Kidney epithelial cell (primary cell): ENCODE data around the gene IFI30. TPM values are rescaled to one million over a fixed set of nuclear protein-coding genes. Genes with fewer than 3 reads are reported as not detected.

Experiments used
- DNase-seq: peaks from one replicate; pipeline ENCODE4 v3.0.0-alpha.2; 2010; ENCODE audit warnings: low read depth
- H3K27me3 ChIP-seq: 2 replicates; pipeline ENCODE4 v1.6.0; 2011; ENCODE audit warnings: low read length; ENCODE audit not compliant: control insufficient read depth, insufficient read depth
- H3K36me3 ChIP-seq: 2 replicates; pipeline ENCODE4 v1.5.1; 2011; ENCODE audit warnings: low read length; ENCODE audit not compliant: control insufficient read depth, insufficient read depth
- H3K4me3 ChIP-seq: 2 replicates; pipeline ENCODE4 v1.5.1; 2011; ENCODE audit warnings: low read depth, mild to moderate bottlenecking, control low read depth, low read length
- total RNA-seq: library from RNA; depleted of rRNA; stranded (reverse); fragments of >200 nt; gene quantifications from 2 replicates; pipeline ENCODE4 v1.2.3, GENCODE V29; 2015
- TF ChIP-seq, protein P1 (sequence below): IDR thresholded peaks from 2 replicates; pipeline ENCODE4 v1.5.1; 2011; ENCODE audit warnings: mild to moderate bottlenecking, moderate library complexity, low read length, control low read depth, inconsistent platforms; ENCODE audit not compliant: insufficient read depth, poor library complexity, severe bottlenecking

IFI30 gene
- total RNA-seq, 1 donor from 2014 or later: 9.2 TPM

DNA sequence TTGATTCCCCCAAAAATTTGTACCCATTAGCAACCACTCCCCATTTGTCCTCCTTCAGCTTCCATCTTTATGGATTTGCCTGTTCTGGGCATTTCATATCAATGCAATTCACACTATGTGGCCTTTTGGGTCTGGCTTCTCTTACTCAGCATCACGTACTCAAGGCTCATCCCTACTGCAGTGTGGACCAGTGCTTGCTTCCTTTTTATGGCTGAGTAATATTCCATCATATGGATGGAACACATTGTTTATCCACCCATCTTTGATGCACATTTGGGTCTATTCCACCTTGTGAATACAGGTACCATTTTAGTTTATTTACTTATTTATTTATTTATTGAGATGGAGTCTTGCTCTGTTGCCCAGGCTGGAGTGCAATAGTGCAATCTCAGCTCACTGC is 33.1 kb upstream of the IFI30 start:
- no peak overlapping the region for H3K4me3 ChIP-seq
- H3K27me3 ChIP-seq: no peaks in the 10 kb centered on the region
- H3K36me3 ChIP-seq: peaks cover 1% of the 10 kb centered on the region
- no peak for DNase-seq
- TF ChIP-seq, protein P1, sequence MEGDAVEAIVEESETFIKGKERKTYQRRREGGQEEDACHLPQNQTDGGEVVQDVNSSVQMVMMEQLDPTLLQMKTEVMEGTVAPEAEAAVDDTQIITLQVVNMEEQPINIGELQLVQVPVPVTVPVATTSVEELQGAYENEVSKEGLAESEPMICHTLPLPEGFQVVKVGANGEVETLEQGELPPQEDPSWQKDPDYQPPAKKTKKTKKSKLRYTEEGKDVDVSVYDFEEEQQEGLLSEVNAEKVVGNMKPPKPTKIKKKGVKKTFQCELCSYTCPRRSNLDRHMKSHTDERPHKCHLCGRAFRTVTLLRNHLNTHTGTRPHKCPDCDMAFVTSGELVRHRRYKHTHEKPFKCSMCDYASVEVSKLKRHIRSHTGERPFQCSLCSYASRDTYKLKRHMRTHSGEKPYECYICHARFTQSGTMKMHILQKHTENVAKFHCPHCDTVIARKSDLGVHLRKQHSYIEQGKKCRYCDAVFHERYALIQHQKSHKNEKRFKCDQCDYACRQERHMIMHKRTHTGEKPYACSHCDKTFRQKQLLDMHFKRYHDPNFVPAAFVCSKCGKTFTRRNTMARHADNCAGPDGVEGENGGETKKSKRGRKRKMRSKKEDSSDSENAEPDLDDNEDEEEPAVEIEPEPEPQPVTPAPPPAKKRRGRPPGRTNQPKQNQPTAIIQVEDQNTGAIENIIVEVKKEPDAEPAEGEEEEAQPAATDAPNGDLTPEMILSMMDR: no peak

GRCh38 chr19:18141031-18141430 is 32.6 kb upstream of the IFI30 start:
- no peaks in the 10 kb centered on the region for H3K27me3 ChIP-seq
- TF ChIP-seq, protein P1: no peak
- H3K36me3 ChIP-seq: peaks cover 1% of the 10 kb centered on the region
- no peak for DNase-seq
- H3K4me3 ChIP-seq: no peak overlapping the region

GRCh38 chr19:18143902-18144301 is 29.7 kb upstream of the IFI30 start:
- H3K36me3 ChIP-seq: peaks cover 1% of the 10 kb centered on the region
- no peaks in the 10 kb centered on the region for H3K27me3 ChIP-seq
- TF ChIP-seq, protein P1: no peak
- DNase-seq: no peak
- H3K4me3 ChIP-seq: no peak overlapping the region

DNA sequence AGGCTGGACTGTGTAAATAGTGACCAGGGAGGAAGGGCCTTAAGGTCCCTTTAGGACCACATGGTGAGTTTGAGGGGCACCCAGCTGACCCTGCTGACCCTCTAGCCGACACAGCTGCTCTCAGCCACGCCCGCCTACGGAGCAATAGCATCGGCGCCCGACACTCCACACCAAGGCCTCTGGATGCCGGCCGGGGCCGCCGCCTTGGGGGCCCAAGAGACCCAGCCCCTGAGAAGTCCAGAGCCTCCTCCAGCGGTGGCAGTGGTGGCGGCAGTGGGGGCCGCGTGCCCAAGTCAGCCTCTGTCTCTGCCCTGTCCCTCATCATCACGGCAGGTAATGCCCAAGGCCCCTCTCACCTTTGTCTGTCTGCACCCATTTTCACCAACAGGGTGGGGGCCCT is 29.3 kb upstream of the IFI30 start:
- no peak for DNase-seq
- Histone ChIP-seq H3K27me3 (no peaks in the 10 kb centered on the region), H3K4me3 (no peak overlapping the region), H3K36me3 (peaks cover 1% of the 10 kb centered on the region)
- TF ChIP-seq, protein P1: no peak

DNA sequence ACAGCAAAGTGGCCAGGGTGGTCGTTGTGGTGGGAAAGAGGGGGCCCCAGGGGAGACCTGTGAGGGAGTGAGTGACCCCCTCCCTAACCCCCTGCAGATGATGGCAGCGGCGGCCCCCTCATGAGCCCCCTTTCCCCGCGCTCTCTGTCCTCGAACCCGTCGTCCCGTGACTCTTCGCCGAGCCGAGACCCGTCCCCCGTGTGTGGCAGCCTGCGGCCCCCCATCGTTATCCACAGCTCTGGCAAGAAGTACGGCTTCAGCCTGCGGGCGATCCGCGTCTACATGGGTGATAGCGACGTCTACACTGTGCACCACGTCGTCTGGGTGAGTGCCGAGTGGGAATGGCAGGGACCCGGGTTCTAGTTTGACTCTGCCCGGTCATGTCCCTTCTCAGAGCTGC is 28.7 kb upstream of the IFI30 start:
- peaks cover 1% of the 10 kb centered on the region for H3K36me3 ChIP-seq
- no peak overlapping the region for H3K4me3 ChIP-seq
- DNase-seq: no peak
- TF ChIP-seq, protein P1: no peak
- H3K27me3 ChIP-seq: no peaks in the 10 kb centered on the region

GRCh38 chr19:18145391-18145999 is 28.1 kb upstream of the IFI30 start:
- peaks cover 1% of the 10 kb centered on the region for H3K36me3 ChIP-seq
- no peaks in the 10 kb centered on the region for H3K27me3 ChIP-seq
- H3K4me3 ChIP-seq: no peak overlapping the region
- no peak for DNase-seq
- TF ChIP-seq, protein P1: no peak
